DOHH2 (cell line): ENCODE results near the gene LAT.

Source experiments
- H3F3A ChIP-seq: fragments of 200-600 bp; sonication (generic), shearing (Covaris generic); 2 replicates; pipeline ENCODE4 v1.6.0; 2016; ENCODE audit warnings: antibody characterized with exemption, mild to moderate bottlenecking; ENCODE audit not compliant: control insufficient read depth, insufficient read depth
- H3K27ac ChIP-seq: fragments of 200-600 bp; sonication (generic); 2 replicates; pipeline ENCODE4 v1.5.1; 2014; ENCODE audit warnings: low read depth, mild to moderate bottlenecking, low read length, moderate library complexity
- H3K27me3 ChIP-seq: fragments of 200-600 bp; sonication (generic); 2 replicates; pipeline ENCODE4 v1.6.1; 2014; ENCODE audit warnings: mild to moderate bottlenecking, low read length, mixed read lengths; ENCODE audit not compliant: control insufficient read depth
- H3K36me3 ChIP-seq: fragments of 200-600 bp; sonication (generic); 2 replicates; pipeline ENCODE4 v1.6.1; 2014; ENCODE audit warnings: mild to moderate bottlenecking, low read length, moderate library complexity, mixed read lengths; ENCODE audit not compliant: control insufficient read depth
- H3K4me1 ChIP-seq: fragments of 200-600 bp; sonication (generic); 2 replicates; pipeline ENCODE4 v1.6.1; 2014; ENCODE audit warnings: mild to moderate bottlenecking, low read length, mixed read lengths; ENCODE audit not compliant: control insufficient read depth
- H3K4me2 ChIP-seq: fragments of 200-600 bp; sonication (generic); 2 replicates; pipeline ENCODE4 v1.6.0; 2014; ENCODE audit warnings: mild to moderate bottlenecking, low read length, moderate library complexity
- H3K4me3 ChIP-seq: fragments of 200-600 bp; sonication (generic); 2 replicates; pipeline ENCODE4 v1.5.1; 2014; ENCODE audit warnings: mild to moderate bottlenecking, low read length, mixed read lengths
- H3K79me2 ChIP-seq: fragments of 200-600 bp; sonication (generic); 2 replicates; pipeline ENCODE4 v1.6.1; 2014; ENCODE audit warnings: mild to moderate bottlenecking, low read length, mixed read lengths; ENCODE audit not compliant: control insufficient read depth
- H3K9me2 ChIP-seq: fragments of 200-600 bp; sonication (generic); replicated peaks from 2 replicates; pipeline ENCODE4 v1.6.1; 2014; ENCODE audit warnings: mild to moderate bottlenecking, low read length, mixed read lengths; ENCODE audit not compliant: control insufficient read depth
- H3K9me3 ChIP-seq: fragments of 200-600 bp; sonication (generic); 2 replicates; pipeline ENCODE4 v1.6.1; 2014; ENCODE audit warnings: antibody characterized with exemption, low read length, mixed read lengths; ENCODE audit not compliant: control insufficient read depth, insufficient read depth
- H4K20me1 ChIP-seq: fragments of 200-600 bp; sonication (generic); 2 replicates; pipeline ENCODE4 v1.6.0; 2014; ENCODE audit warnings: low read depth, mild to moderate bottlenecking, antibody characterized with exemption, low read length, moderate library complexity; ENCODE audit not compliant: control insufficient read depth, insufficient read depth
- EZH2phosphoT487 ChIP-seq: fragments of 200-600 bp; sonication (generic); IDR thresholded peaks from 2 replicates; pipeline ENCODE4 v1.6.1; 2017; ENCODE audit warnings: borderline replicate concordance, mild to moderate bottlenecking, antibody characterized with exemption, low read length, moderate library complexity, mixed read lengths
- TF ChIP-seq, protein P1 (sequence below): fragments of 200-600 bp; sonication (generic); IDR thresholded peaks from one replicate; pipeline ENCODE4 v1.5.1; 2014; ENCODE audit warnings: antibody characterized with exemption, mild to moderate bottlenecking, low read depth, low read length; ENCODE audit not compliant: poor library complexity, severe bottlenecking

Gene LAT

DNA sequence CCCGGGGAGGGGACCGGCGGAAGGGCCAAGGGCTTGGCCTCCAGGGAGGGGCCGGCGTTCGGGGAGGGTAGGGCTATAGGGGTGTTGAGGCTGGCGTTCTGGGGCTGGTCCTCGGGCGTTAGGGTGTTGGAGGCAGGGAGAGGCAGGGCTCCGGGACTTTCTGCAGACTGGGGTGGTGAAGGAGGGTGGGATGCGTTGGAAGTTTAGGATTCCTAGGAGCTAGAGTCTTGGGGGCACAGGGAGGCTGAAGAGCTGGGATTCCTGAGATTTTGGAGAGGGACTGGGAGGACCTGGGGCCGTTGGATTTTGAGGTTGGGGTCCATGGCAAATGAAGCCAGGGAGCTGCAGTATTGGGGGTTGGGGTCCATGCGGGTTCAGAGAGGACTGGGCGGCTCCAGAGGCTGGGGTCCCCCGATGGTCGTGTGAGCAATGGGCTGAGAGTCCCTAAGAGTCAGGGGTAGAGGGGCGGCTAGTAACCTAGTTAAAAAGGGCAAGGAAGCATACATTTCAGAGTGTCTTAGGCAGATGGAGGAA, 33.4 kb upstream of the LAT start:
- H3K79me2 ChIP-seq, result peaks cover 42% of the 10 kb centered on the region
- peaks cover 14% of the 10 kb centered on the region for H3K4me1 ChIP-seq
- H3K27me3 ChIP-seq, result no peaks in the 10 kb centered on the region
- H3K36me3 ChIP-seq, result peaks cover 56% of the 10 kb centered on the region
- H3F3A ChIP-seq, result no peaks in the 10 kb centered on the region; the same call in 1 of the 2 replicates
- no peak for TF ChIP-seq EZH2phosphoT487
- TF ChIP-seq, protein P1, sequence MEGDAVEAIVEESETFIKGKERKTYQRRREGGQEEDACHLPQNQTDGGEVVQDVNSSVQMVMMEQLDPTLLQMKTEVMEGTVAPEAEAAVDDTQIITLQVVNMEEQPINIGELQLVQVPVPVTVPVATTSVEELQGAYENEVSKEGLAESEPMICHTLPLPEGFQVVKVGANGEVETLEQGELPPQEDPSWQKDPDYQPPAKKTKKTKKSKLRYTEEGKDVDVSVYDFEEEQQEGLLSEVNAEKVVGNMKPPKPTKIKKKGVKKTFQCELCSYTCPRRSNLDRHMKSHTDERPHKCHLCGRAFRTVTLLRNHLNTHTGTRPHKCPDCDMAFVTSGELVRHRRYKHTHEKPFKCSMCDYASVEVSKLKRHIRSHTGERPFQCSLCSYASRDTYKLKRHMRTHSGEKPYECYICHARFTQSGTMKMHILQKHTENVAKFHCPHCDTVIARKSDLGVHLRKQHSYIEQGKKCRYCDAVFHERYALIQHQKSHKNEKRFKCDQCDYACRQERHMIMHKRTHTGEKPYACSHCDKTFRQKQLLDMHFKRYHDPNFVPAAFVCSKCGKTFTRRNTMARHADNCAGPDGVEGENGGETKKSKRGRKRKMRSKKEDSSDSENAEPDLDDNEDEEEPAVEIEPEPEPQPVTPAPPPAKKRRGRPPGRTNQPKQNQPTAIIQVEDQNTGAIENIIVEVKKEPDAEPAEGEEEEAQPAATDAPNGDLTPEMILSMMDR, result no peak
- H3K9me3 ChIP-seq, result no peaks in the 10 kb centered on the region
- H4K20me1 ChIP-seq, result no peaks in the 10 kb centered on the region
- peak overlapping the region; percentile 61 for H3K27ac ChIP-seq
- peak overlapping the region; percentile 97 for H3K4me2 ChIP-seq
- H3K9me2 ChIP-seq, result no peaks in the 10 kb centered on the region
- H3K4me3 ChIP-seq, result peak overlapping the region; percentile 80

DNA sequence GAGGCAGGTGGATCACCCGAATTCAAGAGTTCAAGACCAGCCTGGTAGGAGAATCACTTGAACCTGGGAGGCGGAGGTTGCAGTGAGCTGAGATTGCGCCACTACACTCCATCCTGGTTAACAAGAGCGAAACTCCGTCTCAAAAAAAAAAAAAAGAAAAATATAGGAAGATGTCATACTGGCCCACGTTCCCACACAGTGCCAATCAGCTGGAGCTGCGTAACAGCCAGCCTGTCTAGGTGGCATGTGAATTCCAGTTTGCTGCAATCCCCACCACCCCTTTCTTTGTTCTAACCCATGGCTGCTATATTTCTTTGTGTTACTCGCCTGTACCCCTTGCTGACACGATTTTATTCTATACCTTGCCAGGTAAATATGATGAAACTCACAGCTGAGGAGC, 26.6 kb upstream of the LAT start:
- no peaks in the 10 kb centered on the region for H4K20me1 ChIP-seq
- H3K27ac ChIP-seq, result no peak overlapping the region
- H3K9me3 ChIP-seq, result no peaks in the 10 kb centered on the region
- TF ChIP-seq, protein P1, result no peak
- no peak for TF ChIP-seq EZH2phosphoT487
- H3K4me3 ChIP-seq, result no peak overlapping the region
- H3K9me2 ChIP-seq, result no peaks in the 10 kb centered on the region
- peaks cover 86% of the 10 kb centered on the region for H3K36me3 ChIP-seq
- no peak overlapping the region for H3K4me2 ChIP-seq
- no peaks in the 10 kb centered on the region for H3K27me3 ChIP-seq
- no peaks in the 10 kb centered on the region for H3K4me1 ChIP-seq
- no peaks in the 10 kb centered on the region for H3F3A ChIP-seq
- H3K79me2 ChIP-seq, result peaks cover 18% of the 10 kb centered on the region

DNA sequence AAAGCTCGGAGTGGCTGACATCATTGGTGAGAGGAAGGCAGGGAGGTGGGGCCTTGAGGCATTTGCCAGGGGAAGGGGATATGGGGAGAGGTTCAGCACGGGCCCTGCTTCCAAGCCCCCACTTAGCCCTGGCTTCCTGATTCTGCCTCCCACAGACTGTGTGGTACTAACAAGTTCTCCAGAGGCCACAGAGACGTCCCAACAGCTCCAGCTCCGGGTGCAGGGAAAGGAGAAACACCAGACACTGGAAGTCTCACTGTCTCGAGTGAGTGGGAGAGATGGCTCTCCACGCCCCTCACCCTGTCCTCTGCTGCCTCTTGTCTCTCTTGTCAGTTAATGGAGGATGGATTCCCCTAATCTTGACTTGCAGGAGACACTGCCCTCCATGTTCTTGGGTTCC, 26.0 kb upstream of the LAT start:
- Histone ChIP-seq H3K4me3 (no peak overlapping the region), H3K9me2 (no peaks in the 10 kb centered on the region), H3K36me3 (peaks cover 86% of the 10 kb centered on the region), H3K27me3 (no peaks in the 10 kb centered on the region), H3K9me3 (no peaks in the 10 kb centered on the region), H4K20me1 (no peaks in the 10 kb centered on the region), H3K79me2 (peaks cover 12% of the 10 kb centered on the region), H3K4me1 (no peaks in the 10 kb centered on the region), H3K27ac (no peak overlapping the region), H3K4me2 (no peak overlapping the region), H3F3A (no peaks in the 10 kb centered on the region)
- no peak for TF ChIP-seq EZH2phosphoT487
- TF ChIP-seq, protein P1, result no peak
